ENCODE measurements around the gene MBOAT2.
A peak's percentile ranks its signal among the peaks of the same experiment; 100 is the strongest.

The MBOAT2 gene

DNA sequence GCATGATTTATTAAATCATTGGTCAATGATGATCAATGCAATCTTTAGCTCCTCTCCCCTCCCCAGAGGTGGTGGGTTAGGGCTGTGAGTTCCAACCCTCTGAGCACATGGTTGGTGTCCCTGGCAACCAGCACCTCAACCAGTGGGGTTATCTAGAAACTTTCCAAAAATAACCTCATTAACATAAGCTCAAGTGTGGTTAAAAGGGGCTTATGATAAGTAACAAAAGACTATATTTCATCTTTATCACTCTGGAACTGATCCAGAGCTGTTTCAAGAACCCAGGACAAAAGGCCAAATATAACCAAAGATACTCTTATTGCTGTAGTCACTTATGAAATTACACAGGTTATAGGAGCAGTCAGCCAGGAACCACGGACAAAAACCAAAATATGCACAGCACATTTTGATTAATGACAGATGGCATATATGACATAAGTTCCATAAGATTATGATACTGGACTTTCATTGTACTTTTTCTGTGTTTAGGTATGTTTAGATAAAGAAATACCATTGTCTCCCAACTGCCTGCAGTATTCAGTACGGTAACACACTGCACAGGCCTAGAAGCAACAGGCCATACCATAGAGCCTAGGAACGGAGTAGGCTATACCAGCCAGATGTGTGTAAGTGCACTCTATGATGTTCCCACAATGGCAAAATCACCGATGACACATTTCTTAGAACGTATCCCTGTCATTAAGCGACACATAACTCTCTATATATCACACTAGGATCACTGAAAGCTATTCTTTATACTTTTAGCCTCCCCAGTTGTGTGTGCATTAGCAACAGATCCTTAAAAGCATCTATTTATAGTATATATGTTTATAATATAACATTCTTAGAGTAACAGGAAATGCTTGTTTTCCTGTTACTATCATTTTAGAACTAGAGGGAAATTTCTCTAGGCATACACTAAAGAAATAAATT, 197.9 kb downstream of the MBOAT2 start:
- no peak for DNase-seq

DNA sequence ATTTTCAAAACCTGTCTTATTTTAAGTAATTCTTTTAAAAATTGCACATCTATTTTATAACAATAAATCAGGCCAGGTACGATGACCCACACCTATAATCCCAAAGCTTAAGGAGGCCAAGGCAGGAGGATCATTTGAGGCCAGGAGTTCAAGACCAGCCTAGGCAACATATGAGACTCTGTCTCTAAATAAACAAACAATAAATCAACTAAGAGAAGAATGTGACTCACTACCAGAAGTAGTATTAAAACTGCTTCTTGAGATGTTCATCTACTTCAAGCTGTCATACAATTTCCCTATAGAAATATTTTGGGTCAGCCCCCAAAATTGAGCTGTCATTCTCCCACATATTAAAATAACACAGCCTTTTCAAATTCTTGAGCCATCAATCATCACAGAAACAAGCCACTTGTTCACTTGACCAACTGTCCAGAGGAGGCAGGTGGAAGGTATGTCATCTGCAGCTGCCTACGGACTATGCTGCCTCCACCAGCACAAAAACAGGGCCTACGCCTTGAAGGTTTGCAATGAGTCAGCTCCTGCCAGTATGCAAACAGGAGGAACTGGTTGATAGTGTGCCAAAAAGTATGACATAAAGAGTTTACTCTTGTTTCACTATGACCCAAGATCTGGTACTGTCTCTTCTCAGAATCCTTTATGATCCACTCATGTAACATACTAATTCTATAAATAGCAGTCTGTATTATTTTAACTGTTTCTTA, 199.7 kb downstream of the MBOAT2 start:
- peak; percentile 29 to 57 for DNase-seq

DNA sequence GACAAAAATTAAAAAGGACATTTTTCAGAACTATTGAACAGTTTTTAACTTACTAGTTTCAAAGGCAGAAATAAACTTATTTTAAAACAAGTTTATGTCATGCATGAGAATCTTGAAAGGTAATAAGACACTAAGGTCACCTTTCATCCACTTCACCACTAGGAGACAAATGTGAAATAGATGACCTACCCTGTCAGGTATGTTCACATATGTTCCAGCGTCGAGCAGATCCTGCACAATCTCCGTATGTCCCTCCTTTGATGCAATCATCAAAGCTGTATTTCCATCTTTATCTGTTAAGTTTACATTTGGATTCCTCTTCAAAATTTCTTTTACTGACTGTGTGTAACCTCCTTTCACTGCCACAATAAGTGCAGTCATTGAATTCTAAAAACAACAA, 200.7 kb downstream of the MBOAT2 start:
- no peak for DNase-seq
